K562 (cell line): ENCODE results near the gene FMNL2. TPM values are rescaled to one million over a fixed set of nuclear protein-coding genes. Genes with fewer than 3 reads are reported as not detected.

Source experiments
- ATAC-seq: fragments of 200-7000 bp; cut with Tn5 transposase; 3 replicates; pipeline ENCODE4 v1.9.1; 2020; ENCODE audit warnings: moderate library complexity
- BruUV-seq: library from RNA; stranded (reverse); fragments of 400-500 nt; replicated peaks from 2 replicates; lab custom pipeline; 2021; lab: Mats Ljungman, UMichigan
- CTCF ChIA-PET: fragments of 300-600 bp; formaldehyde crosslinking; extraction: SDS; loops from one replicate; lab custom pipeline; 2021; ENCODE audit warnings: low intra/inter-chr PET ratio; lab: Yijun Ruan, JAX
- POLR2A ChIA-PET: fragments of 300-600, 350-650 bp; sonication (Branson Sonifier 250); formaldehyde crosslinking; extraction: SDS; loops from one replicate; lab custom pipeline; 2021; ENCODE audit warnings: antibody characterized with exemption, inconsistent platforms; lab: Yijun Ruan, JAX
- DNase-seq, 4 experiments: peaks; one replicate each; pipeline versions ENCODE4 v3.0.0 to v3.0.0-alpha.2; 2011 to 2018; ENCODE audit warnings: low spot score in 3 of 4, mixed read lengths in 3 of 4; ENCODE audit errors: extremely low read depth in 1 of 4
- FAIRE-seq: peaks from 2 replicates; lab custom pipeline; 2011; peaks lifted over from hg19 to GRCh38; lab: Jason Lieb, UNC
- H2AFZ ChIP-seq: 2 replicates; pipeline ENCODE4 v1.6.0; 2011; ENCODE audit warnings: low read depth, low read length, control low read depth, inconsistent platforms
- H3K27ac ChIP-seq: fragments of 200-600 bp; 3 replicates; pipeline ENCODE4 v1.8.0; 2011; ENCODE audit warnings: low read depth, mild to moderate bottlenecking, control low read depth, inconsistent platforms, low read length, moderate library complexity, mixed read lengths; ENCODE audit errors: extremely low read depth
- H3K27me3 ChIP-seq, 2 experiments: fragments of 300-600 bp in 1 of 2; 2 replicates in 1 of 2; 3 replicates in 1 of 2; pipeline versions ENCODE4 v1.6.0 to v1.8.0; 2011; ENCODE audit warnings: inconsistent platforms in 2 of 2, low read length in 2 of 2, mild to moderate bottlenecking in 1 of 2, mixed read lengths in 1 of 2, moderate library complexity in 1 of 2; ENCODE audit not compliant: control insufficient read depth in 2 of 2, insufficient read depth in 2 of 2
- H3K36me3 ChIP-seq: fragments of 300-600 bp; 3 replicates; pipeline ENCODE4 v1.8.0; 2011; ENCODE audit warnings: mild to moderate bottlenecking, low read length, inconsistent platforms; ENCODE audit not compliant: control insufficient read depth, insufficient read depth
- H3K4me1 ChIP-seq, 2 experiments: fragments of 200-600 bp in 1 of 2; replicated peaks in 1 of 2; 2 replicates in 1 of 2; 3 replicates in 1 of 2; pipeline versions ENCODE4 v1.5.1 to v1.8.0; 2011; ENCODE audit warnings: inconsistent platforms in 2 of 2, low read length in 2 of 2, mild to moderate bottlenecking in 1 of 2, mixed read lengths in 1 of 2, moderate library complexity in 1 of 2; ENCODE audit not compliant: control insufficient read depth in 2 of 2, insufficient read depth in 2 of 2
- H3K4me2 ChIP-seq: 2 replicates; pipeline ENCODE4 v1.6.1; 2011; ENCODE audit warnings: low read length, control low read depth, inconsistent platforms, mixed read lengths; ENCODE audit not compliant: insufficient read depth
- H3K4me3 ChIP-seq: fragments of 200-600 bp; sonication (generic), shearing (Covaris generic); 2 replicates; pipeline ENCODE4 v1.5.1; 2016; ENCODE audit warnings: control low read depth, inconsistent platforms
- H3K79me2 ChIP-seq: fragments of 200-600 bp; 3 replicates; pipeline ENCODE4 v1.8.0; 2011; ENCODE audit warnings: low read length, inconsistent platforms; ENCODE audit not compliant: control insufficient read depth, insufficient read depth
- H3K9ac ChIP-seq, 2 experiments: 2 replicates each; pipeline versions ENCODE4 v1.6.0 to v1.6.1; 2011; ENCODE audit warnings: low read depth in 2 of 2, low read length in 2 of 2, control low read depth in 1 of 2, inconsistent platforms in 1 of 2, mild to moderate bottlenecking in 1 of 2, mixed read lengths in 1 of 2; ENCODE audit not compliant: insufficient read depth in 1 of 2
- H3K9me1 ChIP-seq: one replicate; pipeline ENCODE4 v1.6.0; 2011; ENCODE audit warnings: inconsistent platforms, mild to moderate bottlenecking, low read length, moderate library complexity; ENCODE audit not compliant: control insufficient read depth, insufficient read depth
- H3K9me3 ChIP-seq: replicated peaks from 2 replicates; pipeline ENCODE4 v1.5.1; 2011; ENCODE audit warnings: low read depth, low read length, inconsistent platforms; ENCODE audit not compliant: control insufficient read depth, insufficient read depth
- H4K20me1 ChIP-seq: replicated peaks from 2 replicates; pipeline ENCODE4 v1.6.1; 2011; ENCODE audit warnings: low read length, inconsistent platforms, mixed read lengths; ENCODE audit not compliant: control insufficient read depth, insufficient read depth
- MAFF ChIP-seq: IDR thresholded peaks from 2 replicates; pipeline ENCODE4 v1.6.1; 2012; ENCODE audit warnings: low read length, improper control_type of control experiment
- NFRKB ChIP-seq: fragments of 450-650 bp; IDR thresholded peaks from 2 replicates; pipeline ENCODE4 v1.6.1; 2016; ENCODE audit warnings: low read depth
- NR2C2 ChIP-seq, 2 experiments: fragments of 200-800 bp in 1 of 2; sonication (Bioruptor generic) in 1 of 2; sonication (generic) in 1 of 2; formaldehyde crosslinking in 1 of 2; IDR thresholded peaks; 2 replicates each; pipeline versions ENCODE4 v1.6.1 to v1.8.0; 2016 to 2022; ENCODE audit warnings: mild to moderate bottlenecking in 1 of 2, missing compliant biosample characterization in 1 of 2, missing genetic modification characterization in 1 of 2, missing genetic modification reagents in 1 of 2
- RHOXF2B ChIP-seq: fragments of 250-450 bp; sonication (Bioruptor Pico); conservative IDR thresholded peaks from 2 replicates; pipeline ENCODE4 v1.5.1; 2021
- SRSF7 ChIP-seq: fragments of 200-400 bp; formaldehyde crosslinking; optimal IDR thresholded peaks from 2 replicates; pipeline ENCODE3; 2017; ENCODE audit warnings: mild to moderate bottlenecking, low read depth, low read length
- YBX1 ChIP-seq: fragments of 450-650 bp; IDR thresholded peaks from 2 replicates; pipeline ENCODE4 v1.7.1; 2016; ENCODE audit warnings: mild to moderate bottlenecking
- ZNF134 ChIP-seq: fragments of 250-450 bp; sonication (Bioruptor Pico); conservative IDR thresholded peaks from 2 replicates; pipeline ENCODE4 v1.4.0; 2020
- ZNF311 ChIP-seq: fragments of 250-450 bp; sonication (Bioruptor Pico); IDR thresholded peaks from 2 replicates; pipeline ENCODE4 v1.4.0; 2020; ENCODE audit warnings: mild to moderate bottlenecking, moderate library complexity
- ZNF583 ChIP-seq: fragments of 250-450 bp; sonication (Bioruptor Pico); IDR thresholded peaks from 2 replicates; pipeline ENCODE4 v1.4.0; 2020
- WGBS: fragments of 100-300 bp; shearing (Covaris generic); methylation state at CpG from one replicate; pipeline ENCODE4 v1.1.6; 2016; ENCODE audit warnings: low coverage, mixed read lengths; ENCODE audit not compliant: insufficient coverage; ENCODE audit errors: missing lambda C conversion rate; 5-methylcytosine and 5-hydroxymethylcytosine counted together
- in situ Hi-C: fragments of 300-500 bp; cut with MboI; formaldehyde crosslinking; loops from 4 replicates; pipeline ENCODE4 v1.15.0; 2018; ENCODE audit warnings: inconsistent platforms, mixed read lengths
- intact Hi-C: fragments of 100-400 bp; cut with micrococcal nuclease; formaldehyde crosslinking; loops from 2 replicates; pipeline ENCODE4 v1.14.2; 2022
- polyA plus RNA-seq, 8 experiments: library from polyadenylated mRNA; depleted of rRNA in 4 of 8; stranded (reverse) in 5 of 8; unstranded in 3 of 8; fragments of >200 nt; fragmentation: Nextera tagmentation in 2 of 8; fragmentation: Illumina TruSeq in 1 of 8; extraction: Ambion mirVana in 2 of 8; extraction: Trizol in 1 of 8; gene quantifications; 2 replicates each; pipeline versions ENCODE4 v1.2.1 to v1.2.3, GENCODE V29; 2011 to 2014; ENCODE audit warnings: inconsistent platforms in 1 of 8, missing spikeins in 1 of 8
- total RNA-seq, 7 experiments: library from RNA; depleted of rRNA in 6 of 7; stranded (reverse); fragments of >200 nt in 6 of 7; fragmentation: Illumina TruSeq in 2 of 7; extraction: Trizol in 2 of 7; gene quantifications; 2 replicates each; pipeline versions ENCODE4 v1.2.1 to v1.2.3, GENCODE V29; 2011 to 2021; ENCODE audit warnings: low replicate concordance in 1 of 7
- TF ChIP-seq, protein P1 (sequence below): fragments of 450-650 bp; formaldehyde crosslinking; conservative IDR thresholded peaks from 2 replicates; pipeline ENCODE4 v1.4.0; 2022; ENCODE audit warnings: mild to moderate bottlenecking, missing genetic modification characterization
- TF ChIP-seq, protein P2 (sequence below): sonication (generic); formaldehyde crosslinking; IDR thresholded peaks from 2 replicates; pipeline ENCODE4 v1.8.1; 2023; ENCODE audit warnings: mild to moderate bottlenecking, missing genetic modification reagents
- TF ChIP-seq, protein P3 (sequence below): fragments of 450-650 bp; formaldehyde crosslinking; IDR thresholded peaks from 2 replicates; pipeline ENCODE4 v1.4.0; 2020; ENCODE audit warnings: mild to moderate bottlenecking, moderate library complexity
- TF ChIP-seq, protein P4 (sequence below): sonication (generic); formaldehyde crosslinking; IDR thresholded peaks from 2 replicates; pipeline ENCODE4 v1.8.0; 2022; ENCODE audit warnings: mild to moderate bottlenecking, missing genetic modification reagents
- TF ChIP-seq, protein P5 (sequence below): fragments of 450-650 bp; conservative IDR thresholded peaks from 2 replicates; pipeline ENCODE4 v1.6.1; 2016; ENCODE audit warnings: missing genetic modification characterization, low read depth, mild to moderate bottlenecking, missing compliant biosample characterization, moderate library complexity

The FMNL2 gene
- total and polyA plus RNA-seq, 9 of the 15 experiments (the other 6 are each of a cell fraction or from before 2014, with no cell fraction given) = 0.15 to 0.49 (median 0.24) TPM; not detected in 1

DNA sequence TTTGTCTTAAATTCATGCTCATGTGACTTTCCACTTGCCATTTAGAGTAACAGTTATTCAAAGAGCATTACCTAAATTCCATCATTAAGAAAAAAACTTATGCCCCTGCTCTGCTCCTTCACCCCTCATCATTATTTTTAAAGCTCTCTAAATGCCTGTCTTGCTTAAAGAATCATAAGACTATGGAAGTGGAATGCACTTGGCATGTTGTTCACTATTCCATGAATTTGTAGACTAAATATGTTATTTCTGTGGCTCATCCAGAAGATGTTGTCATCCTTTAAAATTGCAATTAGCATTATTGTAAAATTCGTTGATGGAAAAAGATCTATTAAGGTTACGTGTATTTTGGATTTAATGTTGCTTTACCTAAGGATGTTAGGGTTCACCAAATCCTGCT lies 61.8 kb downstream of the FMNL2 start:
- Histone ChIP-seq H3K4me2 (no peak overlapping the region), H3K9me1 (no peaks in the 10 kb centered on the region), H3K4me1 (no peaks in the 10 kb centered on the region), H4K20me1 (no peaks in the 10 kb centered on the region), H2AFZ (no peak overlapping the region), H3K9me3 (no peaks in the 10 kb centered on the region), H3K36me3 (no peaks in the 10 kb centered on the region), H3K9ac (no peak overlapping the region), H3K27me3 (peaks cover 2 to 12% of the 10 kb centered on the region in 2 experiments; a peak in 4 of 5 replicates), H3K79me2 (no peaks in the 10 kb centered on the region), H3K4me3 (no peak overlapping the region), H3K27ac (no peak overlapping the region)
- DNase-seq (no peak), FAIRE-seq (no peak), ATAC-seq (no peak)
- in situ Hi-C loops = no loop called here
- CTCF ChIA-PET = no interaction called here
- no TSS peak for BruUV-seq
- POLR2A ChIA-PET = interaction anchor here (1.4 kb wide), 1 partner anchor 13 kb away, joined by 5 read pairs; no protein-coding TSS in a partner anchor
- intact Hi-C loops = no loop called here
- no peak for TF ChIP-seq NR2C2 (CRISPR knock-in tag; IDR thresholded peaks at IDR 0.05)
- no peak for TF ChIP-seq NR2C2 (tag; IDR thresholded peaks at IDR 0.05)
- no peak for TF ChIP-seq YBX1
- TF ChIP-seq, protein P1, sequence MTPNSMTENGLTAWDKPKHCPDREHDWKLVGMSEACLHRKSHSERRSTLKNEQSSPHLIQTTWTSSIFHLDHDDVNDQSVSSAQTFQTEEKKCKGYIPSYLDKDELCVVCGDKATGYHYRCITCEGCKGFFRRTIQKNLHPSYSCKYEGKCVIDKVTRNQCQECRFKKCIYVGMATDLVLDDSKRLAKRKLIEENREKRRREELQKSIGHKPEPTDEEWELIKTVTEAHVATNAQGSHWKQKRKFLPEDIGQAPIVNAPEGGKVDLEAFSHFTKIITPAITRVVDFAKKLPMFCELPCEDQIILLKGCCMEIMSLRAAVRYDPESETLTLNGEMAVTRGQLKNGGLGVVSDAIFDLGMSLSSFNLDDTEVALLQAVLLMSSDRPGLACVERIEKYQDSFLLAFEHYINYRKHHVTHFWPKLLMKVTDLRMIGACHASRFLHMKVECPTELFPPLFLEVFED (CRISPR knock-in tag) = no peak
- no peak for TF ChIP-seq ZNF134
- TF ChIP-seq, protein P2, sequence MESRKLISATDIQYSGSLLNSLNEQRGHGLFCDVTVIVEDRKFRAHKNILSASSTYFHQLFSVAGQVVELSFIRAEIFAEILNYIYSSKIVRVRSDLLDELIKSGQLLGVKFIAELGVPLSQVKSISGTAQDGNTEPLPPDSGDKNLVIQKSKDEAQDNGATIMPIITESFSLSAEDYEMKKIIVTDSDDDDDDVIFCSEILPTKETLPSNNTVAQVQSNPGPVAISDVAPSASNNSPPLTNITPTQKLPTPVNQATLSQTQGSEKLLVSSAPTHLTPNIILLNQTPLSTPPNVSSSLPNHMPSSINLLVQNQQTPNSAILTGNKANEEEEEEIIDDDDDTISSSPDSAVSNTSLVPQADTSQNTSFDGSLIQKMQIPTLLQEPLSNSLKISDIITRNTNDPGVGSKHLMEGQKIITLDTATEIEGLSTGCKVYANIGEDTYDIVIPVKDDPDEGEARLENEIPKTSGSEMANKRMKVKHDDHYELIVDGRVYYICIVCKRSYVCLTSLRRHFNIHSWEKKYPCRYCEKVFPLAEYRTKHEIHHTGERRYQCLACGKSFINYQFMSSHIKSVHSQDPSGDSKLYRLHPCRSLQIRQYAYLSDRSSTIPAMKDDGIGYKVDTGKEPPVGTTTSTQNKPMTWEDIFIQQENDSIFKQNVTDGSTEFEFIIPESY (CRISPR knock-in tag) = no peak
- no peak for TF ChIP-seq RHOXF2B (CRISPR knock-in tag)
- TF ChIP-seq ZNF583 = no peak
- TF ChIP-seq, protein P3, sequence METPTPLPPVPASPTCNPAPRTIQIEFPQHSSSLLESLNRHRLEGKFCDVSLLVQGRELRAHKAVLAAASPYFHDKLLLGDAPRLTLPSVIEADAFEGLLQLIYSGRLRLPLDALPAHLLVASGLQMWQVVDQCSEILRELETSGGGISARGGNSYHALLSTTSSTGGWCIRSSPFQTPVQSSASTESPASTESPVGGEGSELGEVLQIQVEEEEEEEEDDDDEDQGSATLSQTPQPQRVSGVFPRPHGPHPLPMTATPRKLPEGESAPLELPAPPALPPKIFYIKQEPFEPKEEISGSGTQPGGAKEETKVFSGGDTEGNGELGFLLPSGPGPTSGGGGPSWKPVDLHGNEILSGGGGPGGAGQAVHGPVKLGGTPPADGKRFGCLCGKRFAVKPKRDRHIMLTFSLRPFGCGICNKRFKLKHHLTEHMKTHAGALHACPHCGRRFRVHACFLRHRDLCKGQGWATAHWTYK (CRISPR knock-in tag) = no peak
- TF ChIP-seq MAFF = no peak
- TF ChIP-seq, protein P4, sequence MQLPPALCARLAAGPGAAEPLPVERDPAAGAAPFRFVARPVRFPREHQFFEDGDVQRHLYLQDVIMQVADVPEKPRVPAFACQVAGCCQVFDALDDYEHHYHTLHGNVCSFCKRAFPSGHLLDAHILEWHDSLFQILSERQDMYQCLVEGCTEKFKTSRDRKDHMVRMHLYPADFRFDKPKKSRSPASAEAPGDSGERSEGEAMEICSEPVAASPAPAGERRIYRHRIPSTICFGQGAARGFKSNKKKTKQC (CRISPR knock-in tag) = no peak
- no peak for TF ChIP-seq SRSF7
- TF ChIP-seq, protein P5, sequence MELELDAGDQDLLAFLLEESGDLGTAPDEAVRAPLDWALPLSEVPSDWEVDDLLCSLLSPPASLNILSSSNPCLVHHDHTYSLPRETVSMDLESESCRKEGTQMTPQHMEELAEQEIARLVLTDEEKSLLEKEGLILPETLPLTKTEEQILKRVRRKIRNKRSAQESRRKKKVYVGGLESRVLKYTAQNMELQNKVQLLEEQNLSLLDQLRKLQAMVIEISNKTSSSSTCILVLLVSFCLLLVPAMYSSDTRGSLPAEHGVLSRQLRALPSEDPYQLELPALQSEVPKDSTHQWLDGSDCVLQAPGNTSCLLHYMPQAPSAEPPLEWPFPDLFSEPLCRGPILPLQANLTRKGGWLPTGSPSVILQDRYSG (tag) = no peak
- no peak for TF ChIP-seq ZNF311 (CRISPR knock-in tag)
- no peak for TF ChIP-seq NFRKB
- 0% methylated on average over 2 of the region's 2 CpGs for WGBS
